Measurements from ENCODE around the gene PHKG2.
A peak's percentile ranks its signal among the peaks of the same experiment; 100 is the strongest.

Gene PHKG2

DNA sequence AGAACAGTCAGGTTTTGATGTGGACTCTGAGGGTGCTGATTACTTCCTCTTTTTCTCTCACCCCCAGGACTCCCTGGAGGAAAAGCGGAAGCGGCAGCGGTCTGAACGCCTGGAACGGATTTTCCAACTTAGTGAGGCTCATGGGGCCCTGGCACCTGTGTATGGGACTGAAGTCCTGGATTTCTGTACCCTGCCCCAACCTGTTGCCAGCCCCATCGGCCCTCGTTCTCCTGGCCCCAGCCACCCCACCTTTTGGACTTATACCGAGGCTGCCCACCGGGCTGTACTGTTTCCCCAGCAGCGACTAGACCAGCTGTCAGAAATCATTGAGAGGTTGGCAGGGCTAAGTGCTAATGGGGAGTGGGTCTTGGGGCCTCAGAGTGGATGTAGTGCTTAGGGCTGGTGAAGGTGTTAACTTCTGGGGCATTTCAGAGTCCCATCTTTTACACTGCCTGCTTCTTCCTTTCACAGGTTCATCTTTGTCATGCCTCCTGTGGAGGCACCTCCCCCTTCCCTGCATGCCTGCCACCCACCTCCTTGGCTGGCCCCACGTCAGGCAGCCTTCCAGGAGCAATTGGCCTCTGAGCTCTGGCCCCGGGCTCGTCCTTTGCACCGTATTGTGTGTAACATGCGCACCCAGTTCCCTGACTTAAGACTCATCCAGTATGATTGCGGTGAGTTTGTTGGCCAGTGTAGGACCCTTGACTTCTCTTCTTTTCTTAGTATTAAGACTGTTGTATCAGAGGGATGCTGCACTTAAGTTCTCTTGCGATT, 19.1 kb upstream of the PHKG2 start:
- TF ChIP-seq, protein P1, sequence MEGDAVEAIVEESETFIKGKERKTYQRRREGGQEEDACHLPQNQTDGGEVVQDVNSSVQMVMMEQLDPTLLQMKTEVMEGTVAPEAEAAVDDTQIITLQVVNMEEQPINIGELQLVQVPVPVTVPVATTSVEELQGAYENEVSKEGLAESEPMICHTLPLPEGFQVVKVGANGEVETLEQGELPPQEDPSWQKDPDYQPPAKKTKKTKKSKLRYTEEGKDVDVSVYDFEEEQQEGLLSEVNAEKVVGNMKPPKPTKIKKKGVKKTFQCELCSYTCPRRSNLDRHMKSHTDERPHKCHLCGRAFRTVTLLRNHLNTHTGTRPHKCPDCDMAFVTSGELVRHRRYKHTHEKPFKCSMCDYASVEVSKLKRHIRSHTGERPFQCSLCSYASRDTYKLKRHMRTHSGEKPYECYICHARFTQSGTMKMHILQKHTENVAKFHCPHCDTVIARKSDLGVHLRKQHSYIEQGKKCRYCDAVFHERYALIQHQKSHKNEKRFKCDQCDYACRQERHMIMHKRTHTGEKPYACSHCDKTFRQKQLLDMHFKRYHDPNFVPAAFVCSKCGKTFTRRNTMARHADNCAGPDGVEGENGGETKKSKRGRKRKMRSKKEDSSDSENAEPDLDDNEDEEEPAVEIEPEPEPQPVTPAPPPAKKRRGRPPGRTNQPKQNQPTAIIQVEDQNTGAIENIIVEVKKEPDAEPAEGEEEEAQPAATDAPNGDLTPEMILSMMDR (conservative IDR thresholded peaks at IDR 0.05) = no peak
- no peak for TF ChIP-seq ZFX (IDR thresholded peaks at IDR 0.05)
- H3K27ac ChIP-seq = no peak overlapping the region

DNA sequence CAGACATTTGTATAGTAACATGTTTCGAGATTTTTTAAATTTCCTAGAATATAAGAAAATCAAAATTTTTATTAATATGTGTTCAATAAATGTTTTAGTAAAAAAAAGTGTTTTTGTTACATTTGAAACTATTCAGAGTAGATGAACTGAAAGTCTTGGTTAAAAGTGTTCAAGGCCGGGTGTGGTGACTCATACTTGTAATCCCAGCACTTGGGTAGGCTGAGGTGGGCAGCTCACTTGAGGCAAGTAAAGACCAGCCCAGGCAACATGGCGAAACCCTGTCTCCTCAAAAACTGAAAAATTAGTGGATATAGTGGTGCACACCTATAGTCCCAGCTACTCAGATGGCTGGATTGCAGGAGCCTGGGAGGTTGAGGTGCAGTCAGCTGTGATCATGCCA, 16.8 kb upstream of the PHKG2 start:
- no peak overlapping the region for H3K27ac ChIP-seq
- TF ChIP-seq ZFX (IDR thresholded peaks at IDR 0.05) = no peak
- TF ChIP-seq, protein P1 (conservative IDR thresholded peaks at IDR 0.05) = no peak

DNA sequence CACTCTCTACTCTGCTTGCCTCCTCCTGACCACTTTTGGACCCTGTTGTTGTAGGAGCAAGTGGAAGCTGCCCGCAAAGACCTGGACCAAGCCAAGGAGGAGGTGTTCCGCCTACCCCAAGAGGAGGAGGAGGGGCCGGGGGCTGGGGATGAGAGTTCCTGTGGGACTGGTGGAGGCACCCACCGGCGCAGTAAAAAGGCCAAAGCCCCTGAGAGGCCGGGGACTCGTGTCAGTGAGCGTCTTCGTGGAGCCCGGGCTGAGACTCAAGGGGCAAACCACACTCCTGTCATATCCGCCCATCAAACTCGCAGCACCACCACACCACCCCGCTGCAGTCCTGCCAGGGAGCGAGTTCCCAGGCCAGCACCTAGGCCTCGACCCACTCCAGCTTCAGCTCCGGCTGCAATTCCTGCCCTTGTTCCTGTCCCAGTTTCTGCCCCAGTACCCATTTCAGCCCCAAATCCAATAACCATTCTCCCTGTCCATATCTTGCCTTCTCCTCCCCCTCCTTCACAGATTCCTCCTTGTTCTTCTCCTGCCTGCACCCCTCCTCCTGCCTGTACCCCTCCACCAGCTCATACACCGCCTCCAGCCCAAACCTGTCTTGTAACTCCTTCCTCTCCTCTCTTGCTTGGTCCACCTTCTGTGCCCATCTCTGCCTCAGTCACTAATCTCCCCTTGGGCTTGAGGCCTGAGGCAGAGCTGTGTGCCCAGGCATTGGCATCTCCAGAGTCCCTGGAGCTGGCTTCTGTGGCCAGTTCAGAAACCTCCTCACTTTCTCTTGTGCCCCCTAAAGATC, 11.0 kb upstream of the PHKG2 start:
- TF ChIP-seq, protein P1 (conservative IDR thresholded peaks at IDR 0.05) = no peak
- TF ChIP-seq ZFX (IDR thresholded peaks at IDR 0.05) = no peak
- H3K27ac ChIP-seq = no peak overlapping the region

DNA sequence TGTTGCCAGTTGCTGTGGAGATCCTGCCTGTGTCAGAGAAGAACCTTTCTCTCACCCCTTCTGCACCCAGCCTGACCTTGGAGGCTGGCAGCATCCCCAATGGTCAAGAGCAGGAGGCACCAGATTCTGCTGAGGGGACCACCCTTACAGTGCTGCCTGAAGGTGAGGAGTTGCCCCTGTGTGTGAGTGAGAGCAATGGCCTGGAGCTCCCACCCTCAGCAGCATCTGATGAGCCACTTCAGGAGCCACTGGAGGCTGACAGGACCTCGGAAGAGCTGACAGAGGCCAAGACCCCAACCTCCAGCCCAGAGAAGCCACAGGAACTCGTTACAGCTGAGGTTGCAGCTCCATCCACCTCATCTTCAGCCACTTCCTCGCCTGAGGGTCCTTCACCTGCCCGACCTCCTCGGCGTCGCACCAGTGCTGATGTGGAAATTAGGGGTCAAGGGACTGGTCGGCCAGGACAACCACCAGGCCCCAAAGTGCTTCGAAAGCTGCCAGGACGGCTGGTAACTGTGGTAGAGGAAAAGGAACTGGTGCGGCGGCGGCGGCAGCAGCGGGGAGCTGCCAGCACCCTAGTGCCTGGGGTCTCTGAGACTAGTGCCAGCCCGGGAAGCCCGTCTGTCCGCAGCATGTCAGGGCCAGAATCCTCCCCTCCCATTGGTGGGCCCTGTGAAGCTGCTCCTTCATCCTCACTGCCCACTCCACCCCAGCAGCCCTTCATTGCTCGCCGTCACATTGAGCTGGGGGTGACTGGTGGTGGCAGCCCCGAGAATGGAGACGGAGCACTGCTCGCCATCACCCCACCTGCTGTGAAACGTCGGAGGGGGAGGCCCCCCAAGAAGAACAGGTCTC, 10.2 kb upstream of the PHKG2 start:
- TF ChIP-seq ZFX (IDR thresholded peaks at IDR 0.05) = no peak
- no peak overlapping the region for H3K27ac ChIP-seq

DNA sequence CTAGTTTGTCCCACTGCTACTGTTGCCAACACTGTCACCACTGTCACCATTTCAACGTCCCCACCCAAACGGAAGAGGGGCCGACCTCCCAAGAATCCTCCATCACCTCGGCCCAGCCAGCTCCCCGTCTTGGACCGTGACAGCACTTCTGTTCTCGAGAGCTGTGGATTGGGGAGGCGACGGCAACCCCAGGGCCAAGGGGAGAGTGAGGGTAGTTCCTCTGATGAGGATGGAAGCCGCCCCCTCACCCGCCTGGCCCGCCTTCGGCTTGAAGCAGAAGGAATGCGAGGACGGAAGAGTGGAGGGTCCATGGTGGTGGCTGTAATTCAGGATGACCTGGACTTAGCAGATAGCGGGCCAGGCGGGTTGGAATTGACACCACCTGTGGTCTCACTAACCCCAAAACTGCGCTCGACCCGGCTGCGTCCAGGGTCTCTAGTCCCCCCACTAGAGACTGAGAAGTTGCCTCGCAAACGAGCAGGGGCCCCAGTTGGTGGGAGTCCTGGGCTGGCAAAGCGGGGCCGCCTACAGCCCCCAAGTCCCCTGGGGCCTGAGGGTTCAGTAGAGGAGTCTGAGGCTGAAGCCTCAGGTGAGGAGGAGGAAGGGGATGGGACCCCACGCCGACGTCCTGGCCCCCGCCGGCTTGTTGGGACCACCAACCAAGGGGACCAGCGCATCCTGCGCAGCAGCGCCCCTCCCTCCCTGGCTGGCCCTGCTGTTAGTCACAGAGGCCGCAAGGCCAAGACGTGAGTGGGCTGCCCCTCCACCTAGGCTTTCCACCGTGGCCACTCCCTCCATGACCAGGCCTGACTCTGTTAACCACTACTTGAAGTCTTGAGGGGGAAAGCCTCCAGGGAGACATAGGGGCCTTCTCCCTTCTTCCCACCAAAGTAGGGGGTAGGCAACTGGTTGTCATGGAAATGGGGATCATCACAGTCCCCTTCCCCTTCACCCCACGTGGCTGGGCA, 9.0 kb upstream of the PHKG2 start:
- H3K27ac ChIP-seq = peak overlapping the region; percentile 59
- no peak for TF ChIP-seq ZFX (IDR thresholded peaks at IDR 0.05)
- TF ChIP-seq, protein P1 (conservative IDR thresholded peaks at IDR 0.05) = no peak

DNA sequence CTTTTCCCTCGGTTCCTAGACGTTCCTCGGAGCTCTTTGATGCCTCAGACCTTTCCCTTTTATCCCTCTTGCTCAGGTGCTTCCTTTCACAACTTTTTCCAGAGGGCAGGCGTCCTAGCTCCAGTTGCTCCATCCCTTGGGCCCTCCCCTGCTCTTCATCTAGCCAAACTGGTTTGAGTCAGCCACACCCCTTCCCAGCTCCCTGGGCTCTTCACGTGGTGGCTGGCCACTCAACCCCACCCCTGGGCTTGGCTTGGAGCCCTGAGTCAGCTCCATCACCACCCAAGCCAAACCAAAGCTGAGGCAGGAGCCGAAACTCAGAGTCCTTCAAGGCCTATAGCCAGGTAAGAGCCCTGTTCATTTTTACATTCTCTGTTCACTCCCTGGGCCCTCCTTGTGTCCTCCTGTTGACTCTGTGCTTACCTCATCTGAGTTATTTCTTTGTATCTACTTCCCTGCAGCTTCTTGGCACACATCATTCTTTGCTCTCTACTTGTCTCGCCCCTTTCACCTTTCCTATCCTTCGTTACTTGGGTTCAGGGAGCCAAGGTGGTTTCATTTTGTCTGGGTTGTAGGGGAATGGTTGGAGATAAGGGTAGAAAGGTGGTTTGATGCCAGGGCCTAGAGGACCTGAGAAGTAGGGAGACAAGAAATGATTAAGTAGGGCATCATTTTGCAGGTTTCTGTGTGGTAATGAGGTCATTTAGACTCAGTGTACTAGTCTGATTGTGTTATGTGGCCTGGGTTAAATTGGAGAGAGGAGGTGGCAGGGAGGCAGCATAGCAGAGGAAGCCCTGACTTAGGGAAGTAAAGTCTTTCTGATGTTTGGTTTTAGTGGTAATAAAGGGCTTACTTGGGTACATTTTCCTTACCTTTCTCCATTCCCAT, 7.6 kb upstream of the PHKG2 start:
- H3K27ac ChIP-seq = peak overlapping the region; percentile 59
- TF ChIP-seq, protein P1 (conservative IDR thresholded peaks at IDR 0.05) = no peak
- TF ChIP-seq ZFX (IDR thresholded peaks at IDR 0.05) = no peak
